ENCODE data around the gene KIFAP3. TPM values are rescaled to one million over a fixed set of nuclear protein-coding genes. Genes with fewer than 3 reads are reported as not detected.
"Not testable (repeated sequence)": the region's sequence is repeated elsewhere in the genome, so short reads cannot be mapped to it uniquely, and the experiment has no call there.

Gene KIFAP3
- total and polyA plus RNA-seq, 2 of the 8 experiments (the other 6 are each of a cell fraction or from before 2014, with no cell fraction given), result 1.3 to 3.2 TPM

- H3K14ac ChIP-seq (ENCODE audit: insufficient read length); H4K8ac ChIP-seq (ENCODE audit: extremely low read depth, insufficient read depth, low read length); H4K20me1 ChIP-seq (replicated peaks in 1 of 2; ENCODE audit: control insufficient read depth in 1 of 2, insufficient read depth in 2 of 2, low read length in 2 of 2); H3K4ac ChIP-seq (replicated peaks; ENCODE audit: insufficient read length, low read depth, low read length); H2BK120ac ChIP-seq (replicated peaks; ENCODE audit: low read depth, low read length); H2BK12ac ChIP-seq (ENCODE audit: low read depth, low read length); H2BK15ac ChIP-seq (ENCODE audit: low read length); H2AFZ ChIP-seq (ENCODE audit: low read length); H3K9me3 ChIP-seq (ENCODE audit: insufficient read depth in 2 of 2, low read depth in 1 of 2, low read length in 1 of 2); H2AK5ac ChIP-seq (ENCODE audit: low read depth, low read length); H3K27ac ChIP-seq (ENCODE audit: low read depth, low read length); H3K36me3 ChIP-seq (ENCODE audit: control insufficient read depth in 2 of 4, insufficient read depth in 4 of 4, low read length in 3 of 4); H3K23me2 ChIP-seq (ENCODE audit: low read depth, low read length); H3K4me1 ChIP-seq (replicated peaks in 1 of 4; ENCODE audit: control insufficient read depth in 3 of 4, insufficient read depth in 4 of 4, low read length in 3 of 4); FAIRE-seq; H4K5ac ChIP-seq (ENCODE audit: insufficient read length, low read depth, low read length); POLR2A ChIA-PET (ENCODE audit: partially characterized antibody); H3K79me2 ChIP-seq (ENCODE audit: control insufficient read depth in 1 of 2, insufficient read depth in 2 of 2, low read length in 2 of 2); H3K23ac ChIP-seq (ENCODE audit: insufficient read length); H3K79me1 ChIP-seq (ENCODE audit: low read depth, low read length); H2BK20ac ChIP-seq (ENCODE audit: low read length); H3K18ac ChIP-seq (ENCODE audit: extremely low read depth, low read length); H3K56ac ChIP-seq (replicated peaks; ENCODE audit: insufficient read length, low read depth, low read length); H3K27me3 ChIP-seq (replicated peaks in 1 of 4; ENCODE audit: control insufficient read depth in 3 of 4, extremely low read depth in 1 of 4, insufficient read depth in 3 of 4, low read length in 3 of 4); H4K91ac ChIP-seq (replicated peaks; ENCODE audit: insufficient read length, low read length): not testable (repeated sequence)
- peak in 1 of 2 experiments; percentile 65 for DNase-seq (ENCODE audit: low read depth in 1 of 2, low spot score in 2 of 2)
- CTCF ChIA-PET (ENCODE audit: partially characterized antibody), result interaction anchor here (0.8 kb wide), 1 partner anchor 20 kb away, joined by 3 read pairs; the partner anchor contains the start of gene KIFAP3
- Histone ChIP-seq H2BK5ac (ENCODE audit: low read depth, low read length) (peak overlapping the region; percentile 44; the same call in 1 of the 2 replicates), H3K4me2 (ENCODE audit: insufficient read depth in 1 of 2, low read depth in 2 of 2, low read length in 2 of 2) (peak overlapping the region; percentile 15 to 38; a peak in 3 of 4 replicates), H3K9ac (replicated peaks in 1 of 4; ENCODE audit: extremely low read depth in 1 of 4, low read depth in 3 of 4, low read length in 3 of 4) (0 out of 7 replicates have a peak overlapping the region, but pooled peaks of 1 of the 4 experiments have one; percentile 22), H3K4me3 (ENCODE audit: extremely low read depth in 1 of 4, insufficient read depth in 2 of 4, low read depth in 3 of 4, low read length in 4 of 4) (peak overlapping the region in 2 of 4 experiments; percentile 6 to 40; a peak in 2 of 8 replicates)
- WGBS, 2 experiments (ENCODE audit: extremely low coverage in 1 of 2, insufficient coverage in 1 of 2, insufficient read length in 1 of 2, insufficient replicate concordance in 2 of 2, low coverage in 1 of 2, low lambda C conversion rate in 2 of 2, missing lambda C conversion rate in 1 of 2), result 80% methylated on average over 28 of the region's 31 CpGs; no CpG with 5 or more reads in 1 of the 2 experiments
Measured at GRCh38 chr1:170094697-170095616, 20.5 kb upstream of the KIFAP3 start.

Data from H1 (cell line).